Osteoblast (primary cell): Measurements from ENCODE around the gene TMEM219. TPM values are rescaled to one million over a fixed set of nuclear protein-coding genes. Genes with fewer than 3 reads are reported as not detected.

Experiments
- DNase-seq: peaks from one replicate; pipeline ENCODE4 v3.0.0; 2011; ENCODE audit warnings: low spot score, mixed read lengths; ENCODE audit not compliant: insufficient read length; ENCODE audit errors: missing footprints
- H2AFZ ChIP-seq: 2 replicates; pipeline ENCODE4 v1.6.0; 2011; ENCODE audit warnings: mild to moderate bottlenecking, low read length
- H3K27ac ChIP-seq: 2 replicates; pipeline ENCODE4 v1.5.1; 2011; ENCODE audit warnings: mild to moderate bottlenecking, low read depth, low read length, moderate library complexity
- H3K27me3 ChIP-seq: 2 replicates; pipeline ENCODE4 v1.6.0; 2012; ENCODE audit warnings: mild to moderate bottlenecking, control low read depth, inconsistent platforms, low read length, moderate library complexity; ENCODE audit not compliant: insufficient read depth
- H3K36me3 ChIP-seq: 2 replicates; pipeline ENCODE4 v1.5.1; 2011; ENCODE audit warnings: mild to moderate bottlenecking, low read length, control low read depth, moderate library complexity; ENCODE audit not compliant: insufficient read depth
- H3K4me1 ChIP-seq: 2 replicates; pipeline ENCODE4 v1.5.1; 2011; ENCODE audit warnings: mild to moderate bottlenecking, low read length, control low read depth, moderate library complexity; ENCODE audit not compliant: insufficient read depth
- H3K4me2 ChIP-seq: 2 replicates; pipeline ENCODE4 v1.6.0; 2011; ENCODE audit warnings: mild to moderate bottlenecking, low read length; ENCODE audit not compliant: insufficient read depth
- H3K4me3 ChIP-seq: fragments of 200-600 bp; sonication (generic); 3 replicates; pipeline ENCODE4 v1.5.1; 2012; ENCODE audit warnings: mild to moderate bottlenecking, low read length, inconsistent platforms; ENCODE audit not compliant: insufficient read depth
- H3K79me2 ChIP-seq: 2 replicates; pipeline ENCODE4 v1.6.0; 2012; ENCODE audit warnings: mild to moderate bottlenecking, low read length, control low read depth, inconsistent platforms; ENCODE audit not compliant: insufficient read depth
- H3K9me3 ChIP-seq: 2 replicates; pipeline ENCODE4 v1.5.1; 2011; ENCODE audit warnings: low read depth, low read length, control low read depth
- H4K20me1 ChIP-seq: 2 replicates; pipeline ENCODE4 v1.6.0; 2012; ENCODE audit warnings: mild to moderate bottlenecking, low read length, control low read depth; ENCODE audit not compliant: insufficient read depth
- CTCF ChIP-seq: IDR thresholded peaks from 2 replicates; pipeline ENCODE4 v1.5.1; 2011; ENCODE audit warnings: mild to moderate bottlenecking, low read depth, low read length, moderate library complexity; ENCODE audit errors: extremely low read depth
- total RNA-seq: library from RNA; depleted of rRNA; stranded (reverse); fragments of >200 nt; gene quantifications from 2 replicates; pipeline ENCODE4 v1.2.3, GENCODE V29; 2012

TMEM219 gene
- total RNA-seq: 74.3 and 84.0 TPM in 2 replicates

- peak within 1 kb of the TSS; percentile 76 for H3K27ac ChIP-seq
- DNase-seq: peak; percentile 99
- H4K20me1 ChIP-seq: no peaks in the 10 kb centered on the region
- peak within 1 kb of the TSS; percentile 80 for H3K4me2 ChIP-seq
- peaks cover 3% of the 10 kb centered on the region for H3K36me3 ChIP-seq
- peak; percentile 16 for TF ChIP-seq CTCF
- peaks cover 7% of the 10 kb centered on the region for H3K79me2 ChIP-seq
- H3K9me3 ChIP-seq: no peaks in the 10 kb centered on the region
- H3K4me1 ChIP-seq: peaks cover 9% of the 10 kb centered on the region
- H3K27me3 ChIP-seq: no peaks in the 10 kb centered on the region
- peak within 1 kb of the TSS; percentile 74 for H3K4me3 ChIP-seq
- peak within 1 kb of the TSS; percentile 95 for H2AFZ ChIP-seq
Observed at GRCh38 chr16:29961479-29962343, at the start of gene TMEM219. Gene TMEM219, plus strand, starts transcription at chr16:29962079. Its CDS starts 1,065 bp downstream, at chr16:29963144.

GRCh38 chr16:29912087-29912486, 49.8 kb upstream of the TMEM219 start:
- Histone ChIP-seq H3K27me3 (no peaks in the 10 kb centered on the region), H3K27ac (no peak overlapping the region), H3K4me1 (no peaks in the 10 kb centered on the region), H3K36me3 (peaks cover 8% of the 10 kb centered on the region), H3K9me3 (no peaks in the 10 kb centered on the region), H4K20me1 (no peaks in the 10 kb centered on the region), H3K79me2 (peaks cover 3% of the 10 kb centered on the region), H3K4me2 (no peak overlapping the region), H2AFZ (no peak overlapping the region), H3K4me3 (no peak overlapping the region)
- TF ChIP-seq CTCF: no peak
- no peak for DNase-seq

- Histone ChIP-seq H3K4me2 (no peak overlapping the region), H3K79me2 (peaks cover 6% of the 10 kb centered on the region), H4K20me1 (no peaks in the 10 kb centered on the region), H3K36me3 (peaks cover 20% of the 10 kb centered on the region), H3K9me3 (no peaks in the 10 kb centered on the region), H3K4me1 (no peaks in the 10 kb centered on the region), H3K27ac (no peak overlapping the region), H3K27me3 (no peaks in the 10 kb centered on the region), H2AFZ (no peak overlapping the region), H3K4me3 (no peak overlapping the region)
- DNase-seq: no peak
- TF ChIP-seq CTCF: no peak
Observed at GRCh38 chr16:29913514-29913913, 48.4 kb upstream of the TMEM219 start.

- H3K27ac ChIP-seq: no peak overlapping the region
- no peaks in the 10 kb centered on the region for H3K4me1 ChIP-seq
- H3K4me2 ChIP-seq: no peak overlapping the region
- no peak for TF ChIP-seq CTCF
- no peak for DNase-seq
- no peaks in the 10 kb centered on the region for H3K27me3 ChIP-seq
- peaks cover 32% of the 10 kb centered on the region for H3K36me3 ChIP-seq
- H3K79me2 ChIP-seq: peaks cover 13% of the 10 kb centered on the region
- H4K20me1 ChIP-seq: no peaks in the 10 kb centered on the region
- no peak overlapping the region for H3K4me3 ChIP-seq
- no peak overlapping the region for H2AFZ ChIP-seq
- no peaks in the 10 kb centered on the region for H3K9me3 ChIP-seq
Observed at GRCh38 chr16:29915590-29916247, 46.2 kb upstream of the TMEM219 start.
